ENCODE data around the gene CTBP2.

DNA sequence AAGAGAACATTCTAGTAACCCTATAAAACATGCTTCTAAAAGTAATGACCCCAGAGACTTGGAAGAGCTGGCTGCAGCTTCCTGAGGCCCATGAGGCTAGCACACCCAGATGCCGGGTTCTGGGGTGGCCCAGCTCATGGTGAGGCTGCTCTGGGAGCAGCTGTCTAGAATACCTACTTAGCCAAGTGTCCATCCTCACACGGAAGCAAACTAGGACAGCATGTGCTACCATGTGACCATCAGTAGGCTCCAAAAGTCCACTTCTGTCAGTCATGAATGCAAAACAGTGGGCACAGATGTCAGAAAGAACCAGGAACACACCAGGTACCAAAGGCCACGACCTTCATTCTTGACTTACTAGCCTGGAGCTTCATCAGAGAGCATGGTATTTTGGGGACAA is 32.4 kb downstream of the CTBP2 start:
- no peak for TF ChIP-seq TARDBP (IDR thresholded peaks at IDR 0.05)
- TF ChIP-seq SP1 (IDR thresholded peaks at IDR 0.05), result no peak
- no peak for TF ChIP-seq ARNT (IDR thresholded peaks at IDR 0.05)
- TF ChIP-seq ELF4 (IDR thresholded peaks at IDR 0.05), result no peak
- TF ChIP-seq, protein P1, sequence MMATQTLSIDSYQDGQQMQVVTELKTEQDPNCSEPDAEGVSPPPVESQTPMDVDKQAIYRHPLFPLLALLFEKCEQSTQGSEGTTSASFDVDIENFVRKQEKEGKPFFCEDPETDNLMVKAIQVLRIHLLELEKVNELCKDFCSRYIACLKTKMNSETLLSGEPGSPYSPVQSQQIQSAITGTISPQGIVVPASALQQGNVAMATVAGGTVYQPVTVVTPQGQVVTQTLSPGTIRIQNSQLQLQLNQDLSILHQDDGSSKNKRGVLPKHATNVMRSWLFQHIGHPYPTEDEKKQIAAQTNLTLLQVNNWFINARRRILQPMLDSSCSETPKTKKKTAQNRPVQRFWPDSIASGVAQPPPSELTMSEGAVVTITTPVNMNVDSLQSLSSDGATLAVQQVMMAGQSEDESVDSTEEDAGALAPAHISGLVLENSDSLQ (IDR thresholded peaks at IDR 0.05), result no peak
- TF ChIP-seq BHLHE40 (IDR thresholded peaks at IDR 0.05; ENCODE audit: borderline replicate concordance), result no peak
